ENCODE results near the gene MATK. TPM values are rescaled to one million over a fixed set of nuclear protein-coding genes. Genes with fewer than 3 reads are reported as not detected.
"Not testable (repeated sequence)": the region's sequence is repeated elsewhere in the genome, so short reads cannot be mapped to it uniquely, and the experiment has no call there.

MATK gene
- total RNA-seq, 3 donors from 2014 or later: 2.2 to 3.6 (median 2.4) TPM

DNA sequence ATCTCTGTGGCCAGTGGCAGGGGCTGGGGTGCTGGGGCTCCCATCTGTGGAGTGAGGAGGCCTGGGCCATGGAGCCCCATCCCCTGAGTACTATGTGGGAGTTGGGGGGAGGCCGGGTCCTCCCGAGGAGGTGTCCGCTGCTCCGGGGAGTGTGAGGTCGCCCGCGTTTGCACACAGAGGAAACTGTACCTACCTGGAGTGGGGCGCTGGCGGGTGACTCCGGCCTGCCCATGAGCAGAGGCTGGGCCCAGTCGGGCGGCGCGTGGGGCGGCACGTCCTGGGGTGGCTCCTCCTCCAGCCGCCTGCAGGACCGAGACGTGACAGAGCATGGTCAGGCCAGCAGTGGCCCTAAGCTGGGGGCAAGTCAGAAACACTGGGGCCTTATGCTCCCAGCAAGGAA, 33.8 kb upstream of the MATK start:
- no peak for TF ChIP-seq CTCF (IDR thresholded peaks at IDR 0.05)
- ATAC-seq (no peak), DNase-seq (no peak)
- no peaks in the 10 kb centered on the region for H3K36me3 ChIP-seq (ENCODE audit: low read depth)
- intact Hi-C loops (cut with DNase I, micrococcal nuclease): no loop called here
- H3K9me3 ChIP-seq: no peaks in the 10 kb centered on the region
- no peaks in the 10 kb centered on the region for H3K4me1 ChIP-seq (ENCODE audit: low read depth)
- H3K4me3 ChIP-seq: no peak overlapping the region

DNA sequence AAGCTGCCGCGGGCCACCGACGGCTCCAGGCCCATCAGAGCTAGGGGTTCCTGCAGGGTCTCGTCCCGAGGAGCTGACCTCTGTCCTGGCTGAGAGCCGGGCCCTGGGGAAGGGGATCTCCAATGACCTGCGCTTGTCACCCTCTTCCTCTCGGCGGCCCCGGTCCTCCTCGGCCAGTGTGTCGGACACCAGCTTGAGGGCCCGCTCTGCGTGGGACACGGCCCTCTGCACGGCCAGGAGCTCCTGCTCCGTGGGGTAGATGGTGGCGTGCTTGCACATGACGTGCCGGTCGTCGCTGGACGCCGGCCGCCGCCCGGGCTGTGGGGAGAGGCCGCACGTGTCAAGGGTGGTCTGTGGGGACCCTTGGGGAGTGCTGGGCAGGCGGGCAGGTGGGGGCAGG, 32.7 kb upstream of the MATK start:
- H3K36me3 ChIP-seq (ENCODE audit: low read depth): no peaks in the 10 kb centered on the region
- intact Hi-C loops (cut with DNase I, micrococcal nuclease): no loop called here
- ATAC-seq (no peak), DNase-seq (no peak)
- no peak for TF ChIP-seq CTCF (IDR thresholded peaks at IDR 0.05)
- H3K4me1 ChIP-seq (ENCODE audit: low read depth): no peaks in the 10 kb centered on the region
- H3K9me3 ChIP-seq: no peaks in the 10 kb centered on the region
- no peak overlapping the region for H3K4me3 ChIP-seq

DNA sequence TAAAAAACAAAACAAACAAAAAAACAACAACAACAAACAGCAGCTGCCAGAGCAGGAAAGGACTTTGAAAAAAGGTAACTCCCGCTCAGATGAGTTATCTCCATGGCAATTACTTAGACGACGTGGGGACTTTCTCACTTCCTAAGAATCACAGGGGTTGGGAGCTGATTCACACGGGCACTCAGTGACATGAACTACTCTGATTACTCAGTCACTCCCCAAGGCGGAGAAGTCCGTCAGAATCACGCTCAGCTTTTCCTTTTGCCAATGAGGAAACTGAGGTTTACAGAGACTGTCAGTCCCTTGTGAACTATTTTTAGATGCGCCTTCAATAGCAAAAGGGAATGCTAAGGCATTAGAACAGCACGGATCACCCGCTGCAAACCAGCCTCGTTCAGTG, 32.3 kb upstream of the MATK start:
- Histone ChIP-seq H3K36me3 (ENCODE audit: low read depth) (no peaks in the 10 kb centered on the region), H3K9me3 (no peaks in the 10 kb centered on the region), H3K4me3 (no peak overlapping the region), H3K4me1 (ENCODE audit: low read depth) (no peaks in the 10 kb centered on the region)
- TF ChIP-seq CTCF (IDR thresholded peaks at IDR 0.05): no peak
- DNase-seq (no peak), ATAC-seq (peak; percentile 39)
- intact Hi-C loops (cut with DNase I, micrococcal nuclease): no loop called here

GRCh38 chr19:3817761-3818160, 31.6 kb upstream of the MATK start:
- no peaks in the 10 kb centered on the region for H3K36me3 ChIP-seq (ENCODE audit: low read depth)
- H3K9me3 ChIP-seq: no peaks in the 10 kb centered on the region
- TF ChIP-seq CTCF (IDR thresholded peaks at IDR 0.05): no peak
- DNase-seq (no peak), ATAC-seq (no peak)
- no peaks in the 10 kb centered on the region for H3K4me1 ChIP-seq (ENCODE audit: low read depth)
- H3K4me3 ChIP-seq: no peak overlapping the region
- intact Hi-C loops (cut with DNase I, micrococcal nuclease): no loop called here

DNA sequence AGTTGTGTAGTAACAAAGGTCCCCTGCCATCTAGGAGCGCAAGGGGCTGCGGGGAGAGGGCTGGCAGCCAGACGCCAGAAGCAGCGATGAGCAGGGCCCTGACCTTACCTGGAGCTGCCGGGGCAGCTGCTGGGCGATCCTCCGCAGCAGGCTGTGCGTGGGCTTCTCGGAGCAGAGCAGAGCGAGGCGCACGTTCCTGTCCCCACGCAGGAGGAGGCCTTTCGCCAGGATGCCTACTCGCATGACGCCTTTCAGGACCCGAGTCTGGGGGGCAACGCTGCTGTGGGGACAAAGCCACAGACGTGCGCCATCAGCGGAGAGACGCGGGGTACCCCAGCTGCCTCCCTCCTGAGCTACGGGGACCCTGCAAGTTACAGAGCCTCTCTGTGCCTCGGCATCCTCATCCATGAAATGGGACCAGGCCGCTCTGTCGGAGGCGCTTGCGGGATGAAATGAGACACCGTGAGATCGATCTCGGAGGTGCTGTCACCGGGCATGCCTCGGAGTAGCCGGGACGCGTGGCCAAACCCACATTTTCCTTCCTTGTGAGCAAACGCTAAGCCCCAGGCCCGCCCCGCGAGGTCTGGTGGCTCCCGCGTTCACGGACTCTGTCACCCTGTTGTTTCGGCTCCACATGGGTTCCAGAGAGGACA, 30.5 kb upstream of the MATK start:
- DNase-seq (no peak), ATAC-seq (no peak)
- H3K4me1 ChIP-seq (ENCODE audit: low read depth): no peaks in the 10 kb centered on the region
- H3K4me3 ChIP-seq: no peak overlapping the region
- intact Hi-C loops (cut with DNase I, micrococcal nuclease): no loop called here
- H3K36me3 ChIP-seq (ENCODE audit: low read depth): no peaks in the 10 kb centered on the region
- TF ChIP-seq CTCF (IDR thresholded peaks at IDR 0.05): no peak
- H3K9me3 ChIP-seq: no peaks in the 10 kb centered on the region

DNA sequence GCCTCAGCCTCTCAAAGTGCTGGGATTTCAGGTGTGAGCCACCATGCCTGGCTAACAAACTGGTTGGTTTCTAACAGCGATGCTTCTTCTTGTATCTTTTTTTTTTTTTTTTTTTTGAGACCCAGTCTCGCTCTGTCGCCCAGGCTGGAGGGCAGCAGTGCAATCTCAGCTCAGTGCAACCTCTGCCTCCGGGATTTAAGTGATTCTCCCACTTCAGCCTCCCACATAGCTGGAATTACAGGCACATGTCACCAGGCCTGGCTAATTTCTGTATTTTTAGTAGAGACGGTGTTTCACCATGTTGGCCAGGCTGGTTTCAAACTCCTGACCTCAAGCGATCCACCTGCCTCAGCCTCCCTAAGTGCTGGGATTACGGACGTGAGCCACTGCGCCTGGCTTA, 30.0 kb upstream of the MATK start:
- H3K36me3 ChIP-seq (ENCODE audit: low read depth); H3K9me3 ChIP-seq; ATAC-seq; H3K4me1 ChIP-seq (ENCODE audit: low read depth); intact Hi-C loops (cut with DNase I, micrococcal nuclease); H3K4me3 ChIP-seq; DNase-seq: not testable (repeated sequence)
